Mesenchymal stem cell (in vitro differentiated cells and primary cell): ENCODE measurements around the gene MVB12B.

Source experiments
- DNase-seq: peaks from one replicate; pipeline ENCODE4 v3.0.0-alpha.2; 2013
- H2AFZ ChIP-seq: one replicate; pipeline ENCODE4 v1.6.1; 2013; ENCODE audit warnings: low read depth, mild to moderate bottlenecking, control low read depth, inconsistent platforms, low read length, moderate library complexity
- H2AK5ac ChIP-seq: 2 replicates; pipeline ENCODE4 v1.6.1; 2013; ENCODE audit warnings: low read length, moderate library complexity, mild to moderate bottlenecking, inconsistent platforms; ENCODE audit not compliant: severe bottlenecking
- H2BK120ac ChIP-seq: one replicate; pipeline ENCODE4 v1.6.1; 2013; ENCODE audit warnings: low read depth, mild to moderate bottlenecking, inconsistent platforms, low read length, moderate library complexity
- H2BK12ac ChIP-seq, 2 experiments: one replicate each; pipeline ENCODE4 v1.6.1; 2013; ENCODE audit warnings: inconsistent platforms in 2 of 2, low read length in 2 of 2, mild to moderate bottlenecking in 2 of 2, moderate library complexity in 2 of 2, control low read depth in 1 of 2
- H2BK15ac ChIP-seq: one replicate; pipeline ENCODE4 v1.6.1; 2013; ENCODE audit warnings: mild to moderate bottlenecking, low read depth, inconsistent platforms; ENCODE audit not compliant: poor library complexity, severe bottlenecking
- H2BK5ac ChIP-seq: 2 replicates; pipeline ENCODE4 v1.6.1; 2013; ENCODE audit warnings: low read depth, mild to moderate bottlenecking, low read length, control low read depth, inconsistent platforms; ENCODE audit not compliant: poor library complexity, severe bottlenecking
- H3K14ac ChIP-seq, 2 experiments: one replicate each; pipeline ENCODE4 v1.6.1; 2013; ENCODE audit warnings: inconsistent platforms in 2 of 2, low read length in 2 of 2, control low read depth in 1 of 2, mild to moderate bottlenecking in 1 of 2, moderate library complexity in 1 of 2
- H3K18ac ChIP-seq, 2 experiments: one replicate each; pipeline ENCODE4 v1.6.1; 2013; ENCODE audit warnings: inconsistent platforms in 2 of 2, low read length in 2 of 2, control low read depth in 1 of 2, low read depth in 1 of 2, mild to moderate bottlenecking in 1 of 2
- H3K23ac ChIP-seq, 2 experiments: one replicate each; pipeline ENCODE4 v1.6.1; 2013; ENCODE audit warnings: inconsistent platforms in 2 of 2, low read length in 2 of 2, mild to moderate bottlenecking in 2 of 2, moderate library complexity in 2 of 2, control low read depth in 1 of 2
- H3K27ac ChIP-seq: 2 replicates; pipeline ENCODE4 v1.5.1; 2013; ENCODE audit warnings: mild to moderate bottlenecking, moderate library complexity, low read length, control low read depth, inconsistent platforms; ENCODE audit not compliant: poor library complexity, severe bottlenecking
- H3K27me3 ChIP-seq, 2 experiments: 2 replicates each; pipeline versions ENCODE4 v1.6.1 to v1.7.0; 2013; ENCODE audit warnings: low read length in 2 of 2, mild to moderate bottlenecking in 2 of 2, moderate library complexity in 2 of 2, control low read depth in 1 of 2, inconsistent platforms in 1 of 2; ENCODE audit not compliant: control insufficient read depth in 1 of 2, insufficient read depth in 1 of 2
- H3K36me3 ChIP-seq, 2 experiments: 2 replicates each; pipeline versions ENCODE4 v1.6.1 to v1.7.0; 2013; ENCODE audit warnings: low read length in 2 of 2, control low read depth in 1 of 2, inconsistent platforms in 1 of 2, low read depth in 1 of 2, mild to moderate bottlenecking in 1 of 2; ENCODE audit not compliant: insufficient read depth in 2 of 2, control insufficient read depth in 1 of 2
- H3K4ac ChIP-seq, 2 experiments: one replicate each; pipeline ENCODE4 v1.6.1; 2013; ENCODE audit warnings: inconsistent platforms in 2 of 2, low read length in 2 of 2, mild to moderate bottlenecking in 2 of 2, moderate library complexity in 2 of 2, control low read depth in 1 of 2, low read depth in 1 of 2
- H3K4me1 ChIP-seq: 2 replicates; pipeline ENCODE4 v1.6.1; 2013; ENCODE audit warnings: low read depth, low read length, control low read depth; ENCODE audit not compliant: control insufficient read depth, insufficient read depth
- H3K4me2 ChIP-seq: 2 replicates; pipeline ENCODE4 v1.6.1; 2013; ENCODE audit warnings: low read length, mild to moderate bottlenecking, inconsistent platforms; ENCODE audit not compliant: poor library complexity, severe bottlenecking
- H3K4me3 ChIP-seq, 2 experiments: 2 replicates each; pipeline versions ENCODE4 v1.5.1 to v1.7.0; 2013; ENCODE audit warnings: low read length in 2 of 2, mild to moderate bottlenecking in 2 of 2, control low read depth in 1 of 2, low read depth in 1 of 2; ENCODE audit not compliant: insufficient read depth in 1 of 2
- H3K79me1 ChIP-seq: replicated peaks from 2 replicates; pipeline ENCODE4 v1.6.1; 2013; ENCODE audit warnings: mild to moderate bottlenecking, control low read depth, low read length, inconsistent platforms; ENCODE audit not compliant: poor library complexity, severe bottlenecking
- H3K9ac ChIP-seq: 2 replicates; pipeline ENCODE4 v1.7.0; 2013; ENCODE audit warnings: mild to moderate bottlenecking, low read length, moderate library complexity
- H3K9me3 ChIP-seq: 2 replicates; pipeline ENCODE4 v1.7.0; 2013; ENCODE audit warnings: mild to moderate bottlenecking, low read length; ENCODE audit not compliant: control insufficient read depth
- H4K8ac ChIP-seq: one replicate; pipeline ENCODE4 v1.6.1; 2013; ENCODE audit warnings: inconsistent platforms, mild to moderate bottlenecking, low read length, moderate library complexity
- H4K91ac ChIP-seq: one replicate; pipeline ENCODE4 v1.6.1; 2013; ENCODE audit warnings: mild to moderate bottlenecking, low read length, inconsistent platforms
- WGBS: methylation state at CpG from one replicate; pipeline ENCODE4 v1.1.7; 2013; ENCODE audit warnings: mixed read lengths; 5-methylcytosine and 5-hydroxymethylcytosine counted together

Gene MVB12B

DNA sequence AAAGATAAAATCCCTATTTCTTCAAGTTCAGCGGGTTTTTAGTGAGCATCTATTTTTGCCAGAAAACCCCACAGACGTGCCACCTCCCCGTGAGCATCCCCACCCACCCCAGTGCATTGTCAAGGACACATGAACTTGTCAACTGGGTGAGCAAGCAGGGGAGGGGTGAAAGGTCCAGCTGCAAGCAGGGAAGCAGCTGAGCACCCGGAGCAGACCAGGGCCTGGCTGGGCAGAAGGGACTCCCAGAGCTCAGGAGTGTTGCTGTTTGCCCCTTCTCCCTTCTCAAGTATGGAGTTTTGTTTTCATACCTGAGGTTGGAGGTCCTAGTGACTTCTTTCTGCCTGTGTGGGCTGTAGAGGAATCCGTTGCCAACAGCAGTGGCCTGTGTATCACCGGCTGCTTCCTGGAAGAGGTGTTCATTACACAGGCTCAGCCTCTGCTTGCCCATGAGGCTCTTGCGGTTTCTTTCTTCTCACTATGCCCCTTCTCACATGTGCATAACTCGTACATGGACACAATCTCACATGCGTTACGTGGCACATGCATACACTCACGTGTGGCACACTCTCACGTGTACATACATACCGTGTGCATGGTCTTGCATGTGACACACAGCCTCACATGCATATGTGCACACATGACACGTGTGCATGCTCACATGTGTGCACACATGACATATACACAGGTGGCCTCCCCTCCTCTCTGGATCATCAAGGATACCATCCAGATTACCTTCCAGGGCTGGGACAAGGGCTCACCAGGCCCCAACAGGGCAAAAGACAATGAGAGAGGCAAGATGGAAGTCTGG, 126.7 kb downstream of the MVB12B start:
- no peak overlapping the region for H3K27ac ChIP-seq
- H3K9me3 ChIP-seq, result no peaks in the 10 kb centered on the region
- H3K4me3 ChIP-seq, result no peak overlapping the region
- H2BK15ac ChIP-seq, result no peak overlapping the region
- H2AK5ac ChIP-seq, result no peak overlapping the region
- H3K79me1 ChIP-seq, result no peaks in the 10 kb centered on the region
- no peak overlapping the region for H4K91ac ChIP-seq
- H3K9ac ChIP-seq, result no peak overlapping the region
- peaks cover 4 to 6% of the 10 kb centered on the region in 2 experiments for H3K36me3 ChIP-seq
- no peak overlapping the region for H3K14ac ChIP-seq
- H2AFZ ChIP-seq, result no peak overlapping the region
- H3K4me2 ChIP-seq, result no peak overlapping the region
- no peak overlapping the region for H3K18ac ChIP-seq
- no peak overlapping the region for H4K8ac ChIP-seq
- H3K4ac ChIP-seq, result no peak overlapping the region
- no peak overlapping the region for H3K23ac ChIP-seq
- H2BK120ac ChIP-seq, result no peak overlapping the region
- no peak overlapping the region for H2BK12ac ChIP-seq
- H3K4me1 ChIP-seq, result peaks cover 2% of the 10 kb centered on the region
- no peak for DNase-seq
- no peaks in the 10 kb centered on the region for H3K27me3 ChIP-seq
- WGBS, result 93% methylated on average over 14 of the region's 14 CpGs
- no peak overlapping the region for H2BK5ac ChIP-seq

DNA sequence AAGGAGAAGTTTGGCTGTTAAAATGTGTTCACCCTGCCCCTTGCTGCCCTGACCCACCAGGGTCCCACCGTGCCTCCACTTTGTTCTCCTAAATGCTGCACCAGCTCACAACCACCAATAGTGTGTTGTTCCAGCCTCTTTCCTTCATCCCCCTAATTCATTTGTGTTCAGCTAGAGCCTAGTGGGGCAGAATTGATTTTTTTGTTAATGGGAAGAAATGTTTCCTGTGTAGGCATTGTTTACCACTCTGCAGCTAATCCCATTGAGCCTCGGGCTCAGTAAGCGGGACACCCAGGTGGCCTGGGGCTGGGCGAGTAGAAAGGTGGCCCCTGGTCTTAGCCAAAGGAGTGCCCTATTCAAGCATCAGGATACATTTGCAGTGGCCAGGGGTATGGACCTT, 127.6 kb downstream of the MVB12B start:
- H3K9me3 ChIP-seq, result no peaks in the 10 kb centered on the region
- WGBS, result 99% methylated on average over 3 of the region's 4 CpGs
- H2BK120ac ChIP-seq, result no peak overlapping the region
- H3K36me3 ChIP-seq, result peaks cover 0 to 6% of the 10 kb centered on the region in 2 experiments
- no peak overlapping the region for H2AFZ ChIP-seq
- H3K14ac ChIP-seq, result no peak overlapping the region
- no peak overlapping the region for H4K91ac ChIP-seq
- no peak overlapping the region for H3K4me2 ChIP-seq
- no peak overlapping the region for H3K4ac ChIP-seq
- no peak for DNase-seq
- no peaks in the 10 kb centered on the region for H3K27me3 ChIP-seq
- no peak overlapping the region for H3K27ac ChIP-seq
- H2AK5ac ChIP-seq, result no peak overlapping the region
- H3K4me3 ChIP-seq, result no peak overlapping the region
- H3K79me1 ChIP-seq, result no peaks in the 10 kb centered on the region
- H2BK15ac ChIP-seq, result no peak overlapping the region
- no peak overlapping the region for H4K8ac ChIP-seq
- no peak overlapping the region for H3K9ac ChIP-seq
- H2BK5ac ChIP-seq, result no peak overlapping the region
- peaks cover 3% of the 10 kb centered on the region for H3K4me1 ChIP-seq
- H3K23ac ChIP-seq, result no peak overlapping the region
- H2BK12ac ChIP-seq, result no peak overlapping the region
- no peak overlapping the region for H3K18ac ChIP-seq

DNA sequence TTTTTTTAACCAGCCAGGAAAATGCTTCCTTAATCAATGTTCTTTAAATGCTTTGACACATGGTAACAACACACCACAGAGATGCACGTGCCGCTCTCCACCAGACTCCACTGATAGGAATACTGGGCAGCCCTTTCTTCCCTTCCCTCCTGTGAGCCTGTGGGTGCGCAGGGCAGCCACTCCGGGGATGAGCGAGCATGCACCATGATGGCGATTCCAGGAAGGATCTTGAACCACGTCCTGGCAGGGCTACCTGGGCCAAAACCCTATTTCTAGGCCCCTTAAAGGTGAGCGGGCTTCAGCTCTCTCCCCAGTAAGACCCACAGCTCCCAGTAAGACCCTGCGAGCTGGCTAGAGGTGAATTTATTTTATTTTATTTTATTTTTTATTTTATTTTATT, 128.2 kb downstream of the MVB12B start:
- no peak for DNase-seq
- Histone ChIP-seq H3K4me2 (no peak overlapping the region), H2BK12ac (no peak overlapping the region), H4K91ac (no peak overlapping the region), H3K14ac (no peak overlapping the region), H2AFZ (no peak overlapping the region), H3K4ac (no peak overlapping the region), H2BK5ac (no peak overlapping the region), H3K27ac (no peak overlapping the region), H3K36me3 (peaks cover 0 to 6% of the 10 kb centered on the region in 2 experiments), H3K4me1 (peaks cover 3% of the 10 kb centered on the region), H3K23ac (no peak overlapping the region), H3K9me3 (no peaks in the 10 kb centered on the region), H3K4me3 (no peak overlapping the region), H3K79me1 (no peaks in the 10 kb centered on the region), H3K18ac (no peak overlapping the region), H2BK120ac (no peak overlapping the region), H4K8ac (no peak overlapping the region), H2AK5ac (no peak overlapping the region), H3K27me3 (no peaks in the 10 kb centered on the region), H3K9ac (no peak overlapping the region), H2BK15ac (no peak overlapping the region)
- WGBS, result 97% methylated on average over 7 of the region's 9 CpGs

DNA sequence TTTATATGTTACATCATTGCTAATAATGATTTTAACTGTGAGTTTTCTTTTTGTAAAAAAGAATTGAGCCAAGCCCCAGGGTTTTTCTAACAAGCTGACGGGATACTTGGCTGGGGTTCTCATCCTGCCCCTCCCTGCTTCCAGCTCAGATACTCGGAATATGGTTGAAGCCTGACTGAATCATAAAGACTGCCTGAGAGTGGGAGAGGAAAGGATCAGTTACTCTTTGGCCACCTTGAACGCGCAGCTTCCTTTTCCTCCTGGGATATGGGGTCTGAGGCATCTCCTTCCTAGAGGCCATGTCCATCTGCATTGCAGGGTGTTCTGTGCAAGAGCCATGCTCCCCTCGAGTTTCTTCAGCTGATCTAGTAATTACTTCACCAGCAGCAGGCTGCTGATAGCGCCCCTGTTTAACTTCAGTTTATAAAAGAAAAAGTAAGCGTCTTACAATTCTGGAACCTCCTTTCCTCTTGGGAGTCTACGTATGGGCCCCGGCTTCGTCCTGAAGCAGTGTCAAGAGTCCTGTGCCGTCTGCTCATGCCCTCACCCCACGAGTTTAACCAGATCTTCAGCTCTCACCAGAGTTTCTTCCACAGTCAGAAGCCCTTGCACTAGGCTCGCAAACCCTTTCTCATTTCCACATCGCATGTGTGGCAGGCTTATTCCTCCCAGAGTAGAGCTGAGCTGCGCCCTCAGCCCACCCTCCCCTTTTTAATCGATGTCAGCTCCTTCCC, 130.0 kb downstream of the MVB12B start:
- H3K4ac ChIP-seq, result no peak overlapping the region
- no peak overlapping the region for H2AK5ac ChIP-seq
- H3K9ac ChIP-seq, result peak overlapping the region; percentile 50
- no peak overlapping the region for H3K18ac ChIP-seq
- H3K27me3 ChIP-seq, result no peaks in the 10 kb centered on the region
- no peak overlapping the region for H4K8ac ChIP-seq
- no peak overlapping the region for H2BK120ac ChIP-seq
- H3K4me3 ChIP-seq, result peak overlapping the region in 1 of 2 experiments; percentile 35
- H3K14ac ChIP-seq, result no peak overlapping the region
- H2AFZ ChIP-seq, result no peak overlapping the region
- H3K4me1 ChIP-seq, result peaks cover 3% of the 10 kb centered on the region
- H4K91ac ChIP-seq, result no peak overlapping the region
- H2BK12ac ChIP-seq, result no peak overlapping the region
- no peaks in the 10 kb centered on the region for H3K9me3 ChIP-seq
- no peak overlapping the region for H3K23ac ChIP-seq
- no peak overlapping the region for H3K27ac ChIP-seq
- no peak overlapping the region for H2BK5ac ChIP-seq
- DNase-seq, result no peak
- H3K79me1 ChIP-seq, result no peaks in the 10 kb centered on the region
- no peak overlapping the region for H2BK15ac ChIP-seq
- peaks cover 0 to 6% of the 10 kb centered on the region in 2 experiments for H3K36me3 ChIP-seq
- 90% methylated on average over 16 of the region's 16 CpGs for WGBS
- H3K4me2 ChIP-seq, result no peak overlapping the region
